Cardiac muscle cell (in vitro differentiated cells and primary cell): ENCODE data around the gene CPA4. TPM values are rescaled to one million over a fixed set of nuclear protein-coding genes. Genes with fewer than 3 reads are reported as not detected.

Experiments
- DNase-seq, 2 donors: peaks; one replicate each; pipeline versions ENCODE4 v3.0.0 to v3.0.0-alpha.2; 2010 to 2017; ENCODE audit warnings: low read depth in 1 of 2, low spot score in 1 of 2
- H3K27ac ChIP-seq: fragments of 200-600 bp; sonication (generic); 2 replicates; pipeline ENCODE4 v1.5.1; 2016
- H3K27me3 ChIP-seq: fragments of 200-600 bp; sonication (generic); 2 replicates; pipeline ENCODE4 v1.6.0; 2016; ENCODE audit warnings: control low read depth
- H3K36me3 ChIP-seq: fragments of 200-600 bp; sonication (generic); 2 replicates; pipeline ENCODE4 v1.5.1; 2016; ENCODE audit warnings: control low read depth
- H3K4me1 ChIP-seq: fragments of 200-600 bp; sonication (generic); 2 replicates; pipeline ENCODE4 v1.8.1; 2017; ENCODE audit warnings: low read depth, mild to moderate bottlenecking, mixed run types
- H3K4me3 ChIP-seq: fragments of 200-600 bp; sonication (generic); 2 replicates; pipeline ENCODE4 v1.5.1; 2016; ENCODE audit warnings: mild to moderate bottlenecking
- H3K9me3 ChIP-seq: fragments of 200-600 bp; sonication (generic); 2 replicates; pipeline ENCODE4 v1.5.1; 2017; ENCODE audit warnings: low read depth, mild to moderate bottlenecking, control low read depth
- polyA plus RNA-seq: library from polyadenylated mRNA; unstranded; fragments of >200 nt; fragmentation: Nextera tagmentation; extraction: Ambion mirVana; gene quantifications from 2 replicates; pipeline ENCODE4 v1.2.1, GENCODE V29; 2016
- total RNA-seq: library from RNA; depleted of rRNA; stranded (reverse); fragments of >200 nt; gene quantifications from 2 replicates; pipeline ENCODE4 v1.2.3, GENCODE V29; 2016
- TF ChIP-seq, protein P1 (sequence below): IDR thresholded peaks from 2 replicates; pipeline ENCODE4 v1.5.1; 2012; ENCODE audit warnings: low read depth, mild to moderate bottlenecking, low read length

CPA4 gene
- total and polyA plus RNA-seq, 2 experiments from 2014 or later = 0.24 TPM; not detected in 1

DNA sequence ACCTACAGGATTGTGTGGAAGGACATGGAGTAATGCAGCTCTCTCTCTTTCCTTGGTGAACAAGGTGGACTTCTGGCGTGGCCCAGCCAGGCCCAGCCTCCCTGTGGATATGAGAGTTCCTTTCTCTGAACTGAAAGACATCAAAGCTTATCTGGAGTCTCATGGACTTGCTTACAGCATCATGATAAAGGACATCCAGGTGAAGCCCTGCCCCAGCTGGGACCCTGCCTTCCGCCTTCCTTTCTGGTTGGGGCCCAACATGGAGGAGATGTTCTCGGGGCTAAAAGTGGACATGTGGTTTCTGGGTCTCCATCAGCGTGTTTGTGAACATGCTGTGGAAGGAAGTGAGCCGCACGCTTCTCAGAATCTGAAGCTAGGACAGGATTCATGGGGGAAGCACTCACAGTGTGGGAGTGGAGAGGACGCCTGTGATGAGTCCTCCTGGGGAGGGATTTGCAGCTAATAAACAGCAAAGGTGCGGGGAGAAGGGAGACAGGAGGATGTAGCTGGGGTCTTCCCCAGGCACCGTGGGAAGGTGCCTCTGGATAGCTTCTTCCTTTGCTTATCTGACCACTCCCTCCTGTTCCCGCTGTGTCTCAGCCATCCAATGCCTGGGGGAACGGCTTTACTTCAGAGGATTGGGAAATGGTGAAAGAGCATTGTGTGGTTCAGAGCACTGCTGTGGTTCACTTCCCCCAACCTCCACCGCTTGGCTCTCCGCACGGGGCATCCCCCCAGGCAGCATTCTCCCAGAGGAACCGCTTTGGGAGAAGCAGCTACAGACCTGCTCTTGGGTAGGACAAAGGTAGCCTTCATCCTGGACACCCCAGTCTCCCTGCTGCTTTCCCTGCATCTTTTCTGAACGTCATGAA, 57.2 kb downstream of the CPA4 start:
- Histone ChIP-seq H3K4me3 (no peak overlapping the region), H3K36me3 (no peaks in the 10 kb centered on the region), H3K9me3 (no peaks in the 10 kb centered on the region), H3K27me3 (no peaks in the 10 kb centered on the region), H3K4me1 (peaks cover 28% of the 10 kb centered on the region), H3K27ac (no peak overlapping the region)
- TF ChIP-seq, protein P1, sequence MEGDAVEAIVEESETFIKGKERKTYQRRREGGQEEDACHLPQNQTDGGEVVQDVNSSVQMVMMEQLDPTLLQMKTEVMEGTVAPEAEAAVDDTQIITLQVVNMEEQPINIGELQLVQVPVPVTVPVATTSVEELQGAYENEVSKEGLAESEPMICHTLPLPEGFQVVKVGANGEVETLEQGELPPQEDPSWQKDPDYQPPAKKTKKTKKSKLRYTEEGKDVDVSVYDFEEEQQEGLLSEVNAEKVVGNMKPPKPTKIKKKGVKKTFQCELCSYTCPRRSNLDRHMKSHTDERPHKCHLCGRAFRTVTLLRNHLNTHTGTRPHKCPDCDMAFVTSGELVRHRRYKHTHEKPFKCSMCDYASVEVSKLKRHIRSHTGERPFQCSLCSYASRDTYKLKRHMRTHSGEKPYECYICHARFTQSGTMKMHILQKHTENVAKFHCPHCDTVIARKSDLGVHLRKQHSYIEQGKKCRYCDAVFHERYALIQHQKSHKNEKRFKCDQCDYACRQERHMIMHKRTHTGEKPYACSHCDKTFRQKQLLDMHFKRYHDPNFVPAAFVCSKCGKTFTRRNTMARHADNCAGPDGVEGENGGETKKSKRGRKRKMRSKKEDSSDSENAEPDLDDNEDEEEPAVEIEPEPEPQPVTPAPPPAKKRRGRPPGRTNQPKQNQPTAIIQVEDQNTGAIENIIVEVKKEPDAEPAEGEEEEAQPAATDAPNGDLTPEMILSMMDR = no peak
- DNase-seq = peak in 1 of 2 donors; percentile 79

DNA sequence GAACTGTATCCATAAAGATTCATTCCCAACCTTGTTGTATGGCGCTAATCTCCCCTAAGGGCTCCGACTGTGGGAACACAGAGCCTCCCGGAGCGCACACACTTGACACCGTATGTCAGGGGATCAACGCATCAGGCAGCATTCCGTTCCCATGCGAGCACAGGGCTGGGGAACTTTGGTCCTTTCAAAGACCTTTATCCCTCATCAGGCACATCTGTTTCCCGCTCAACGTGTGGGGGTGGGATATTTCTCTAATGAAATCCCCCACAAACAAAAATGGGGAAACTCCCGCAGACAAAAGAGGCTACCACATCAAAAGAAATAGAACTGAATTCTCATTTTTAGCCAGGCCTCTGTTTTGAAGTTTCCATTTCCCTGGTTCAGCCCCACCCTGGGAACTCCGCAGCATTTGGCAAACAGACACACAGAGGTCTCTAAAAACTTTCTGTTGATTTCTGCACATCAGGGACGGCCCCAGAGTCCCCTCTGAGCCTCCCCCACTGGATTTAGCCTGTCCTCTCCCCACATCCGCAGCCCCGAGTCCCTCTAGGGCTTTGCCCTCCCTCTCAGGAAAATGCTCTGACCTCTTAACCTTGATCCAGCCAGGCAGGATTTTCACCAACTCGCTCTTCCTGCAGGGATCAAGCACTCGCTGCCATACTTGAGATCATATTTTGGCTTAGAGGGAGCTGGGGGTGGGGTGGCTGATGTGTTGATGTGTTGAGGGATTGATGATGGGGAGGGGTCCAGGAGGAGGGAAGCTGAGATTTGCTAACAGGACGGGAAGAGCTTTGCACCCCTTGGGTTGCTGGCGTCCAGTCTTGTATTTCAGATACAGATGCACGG, 58.2 kb downstream of the CPA4 start:
- H3K27ac ChIP-seq = peak overlapping the region; percentile 79

DNA sequence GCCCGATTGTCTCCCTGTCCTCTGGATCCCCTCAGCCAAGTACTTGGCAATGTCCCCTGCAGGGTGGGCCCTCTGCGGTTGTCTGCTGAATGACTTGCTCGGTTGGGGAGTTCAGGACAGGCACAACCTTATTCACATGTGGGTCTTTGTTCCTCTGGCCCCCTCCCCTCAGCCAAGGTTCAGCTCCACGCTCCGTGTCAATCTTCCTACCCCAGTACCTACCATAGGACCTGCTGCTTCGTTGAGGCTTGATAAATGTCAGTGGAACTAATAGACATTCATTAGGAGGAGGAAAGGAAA, 58.8 kb downstream of the CPA4 start:
- no peak for DNase-seq
- TF ChIP-seq, protein P1 = no peak
- Histone ChIP-seq H3K4me1 (peaks cover 36% of the 10 kb centered on the region), H3K4me3 (no peak overlapping the region), H3K27ac (peak overlapping the region; percentile 79), H3K27me3 (no peaks in the 10 kb centered on the region), H3K9me3 (no peaks in the 10 kb centered on the region), H3K36me3 (no peaks in the 10 kb centered on the region)

More for the DNA sequence above, 58.2 kb downstream of the CPA4 start:
- H3K27me3 ChIP-seq = no peaks in the 10 kb centered on the region
- TF ChIP-seq, protein P1 = no peak
- H3K9me3 ChIP-seq = no peaks in the 10 kb centered on the region
- peaks cover 30% of the 10 kb centered on the region for H3K4me1 ChIP-seq
- peak in 1 of 2 donors; percentile 64 for DNase-seq
- H3K36me3 ChIP-seq = no peaks in the 10 kb centered on the region
- no peak overlapping the region for H3K4me3 ChIP-seq

DNA sequence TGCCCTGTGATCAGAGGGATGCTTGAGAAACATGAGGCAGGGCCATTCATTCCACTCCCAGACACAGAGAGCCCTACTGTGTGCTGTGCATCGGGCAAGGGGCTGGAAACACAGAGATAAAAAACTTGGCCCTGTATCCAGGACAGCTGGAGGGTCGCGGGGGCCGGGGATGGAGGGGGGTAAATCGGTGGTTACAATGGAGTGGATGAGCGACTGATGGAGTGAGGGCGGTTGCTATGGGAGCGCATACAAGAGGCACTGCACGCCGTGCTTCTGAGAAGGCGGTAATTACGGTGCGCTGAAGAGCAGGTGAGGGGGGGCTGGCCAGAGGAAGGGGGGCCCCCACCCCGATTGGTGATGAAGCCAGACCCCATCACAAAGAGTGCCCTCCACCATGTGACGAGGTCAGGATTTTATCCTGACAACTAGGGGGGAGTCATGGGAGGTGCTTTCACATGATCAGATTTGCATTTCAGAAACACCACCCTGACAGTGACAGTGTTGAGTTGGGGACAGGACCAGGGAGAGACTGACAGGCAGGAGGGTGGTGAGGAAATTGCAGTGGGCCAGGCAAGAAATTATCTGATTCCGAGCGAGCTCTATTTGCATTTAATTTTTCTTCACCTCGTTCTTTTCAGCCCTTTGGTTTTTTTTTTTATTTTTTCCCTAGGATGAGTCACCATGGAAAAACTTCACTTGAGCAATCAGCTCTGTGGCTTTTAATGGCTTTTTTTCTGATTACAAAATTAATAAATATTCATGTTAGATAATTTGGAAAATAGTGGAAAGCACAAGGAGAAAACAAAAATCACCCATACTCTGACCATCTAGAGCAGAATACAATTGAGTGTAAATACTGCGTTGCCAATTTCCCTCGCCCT, 59.5 kb downstream of the CPA4 start:
- H3K9me3 ChIP-seq = no peaks in the 10 kb centered on the region
- DNase-seq = peak in 1 of 2 donors; percentile 81
- TF ChIP-seq, protein P1 = no peak
- H3K4me3 ChIP-seq = no peak overlapping the region
- H3K27me3 ChIP-seq = no peaks in the 10 kb centered on the region
- H3K36me3 ChIP-seq = no peaks in the 10 kb centered on the region
- peaks cover 36% of the 10 kb centered on the region for H3K4me1 ChIP-seq
- H3K27ac ChIP-seq = peak overlapping the region; percentile 79

DNA sequence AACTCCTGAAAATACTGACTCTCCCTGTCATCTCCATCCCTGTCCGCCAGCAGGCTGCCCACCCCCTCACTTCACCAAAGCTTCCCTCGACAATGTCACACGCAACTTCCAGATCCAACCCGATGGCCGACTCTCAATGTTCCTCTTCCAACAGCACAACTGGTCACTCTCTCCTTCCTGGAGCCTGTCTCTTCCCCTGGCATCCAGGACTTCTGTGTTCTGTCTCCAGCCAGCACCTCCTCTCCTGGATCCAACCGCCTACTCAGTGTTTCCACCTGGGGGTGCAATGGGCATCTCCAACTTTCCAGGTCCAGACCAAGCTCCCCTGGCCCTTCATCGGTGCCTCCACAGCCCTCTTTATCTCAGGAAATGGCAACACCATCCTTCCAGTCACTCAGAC, 60.2 kb downstream of the CPA4 start:
- Histone ChIP-seq H3K27ac (no peak overlapping the region), H3K9me3 (no peaks in the 10 kb centered on the region), H3K27me3 (no peaks in the 10 kb centered on the region), H3K4me1 (peaks cover 36% of the 10 kb centered on the region), H3K36me3 (no peaks in the 10 kb centered on the region), H3K4me3 (no peak overlapping the region)
- no peak for DNase-seq
- TF ChIP-seq, protein P1 = no peak
